Measurements from ENCODE around the gene PSKH1.

DNA sequence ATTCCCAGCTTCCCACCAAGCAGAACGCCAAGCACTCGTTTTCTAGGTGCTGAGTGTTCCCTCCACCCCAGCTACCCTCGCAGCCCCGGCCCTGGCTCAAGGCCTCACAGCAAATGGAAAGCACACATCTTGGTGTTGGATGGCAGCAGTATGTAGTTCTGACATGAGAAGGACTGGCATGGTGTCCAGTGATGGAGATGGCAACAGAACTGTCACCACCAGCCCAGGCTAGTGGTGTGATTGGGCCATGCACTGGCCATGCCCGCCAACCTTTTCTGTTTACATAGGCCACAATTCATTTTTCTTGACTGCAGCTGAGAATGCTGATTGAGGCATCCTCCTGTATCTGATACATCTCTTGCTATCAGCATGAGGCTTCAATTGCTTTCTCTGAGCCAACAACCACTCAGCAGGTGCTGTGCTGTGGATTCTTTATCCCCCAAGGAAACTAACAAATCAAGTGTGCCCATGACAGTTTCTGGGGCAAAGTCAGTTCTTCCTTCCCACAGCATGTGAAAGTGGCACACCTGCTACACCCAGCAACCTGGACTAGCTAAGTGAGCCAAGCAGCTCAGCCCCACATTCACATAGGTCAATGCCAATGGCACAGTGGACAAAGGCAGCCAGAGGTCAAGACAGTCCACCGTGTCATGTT, 71.5 kb downstream of the PSKH1 start:
- TF ChIP-seq POLR2A (IDR thresholded peaks at IDR 0.05) (no peak), POLR2AphosphoS5 (IDR thresholded peaks at IDR 0.05) (no peak)
- TF ChIP-seq, protein P1, sequence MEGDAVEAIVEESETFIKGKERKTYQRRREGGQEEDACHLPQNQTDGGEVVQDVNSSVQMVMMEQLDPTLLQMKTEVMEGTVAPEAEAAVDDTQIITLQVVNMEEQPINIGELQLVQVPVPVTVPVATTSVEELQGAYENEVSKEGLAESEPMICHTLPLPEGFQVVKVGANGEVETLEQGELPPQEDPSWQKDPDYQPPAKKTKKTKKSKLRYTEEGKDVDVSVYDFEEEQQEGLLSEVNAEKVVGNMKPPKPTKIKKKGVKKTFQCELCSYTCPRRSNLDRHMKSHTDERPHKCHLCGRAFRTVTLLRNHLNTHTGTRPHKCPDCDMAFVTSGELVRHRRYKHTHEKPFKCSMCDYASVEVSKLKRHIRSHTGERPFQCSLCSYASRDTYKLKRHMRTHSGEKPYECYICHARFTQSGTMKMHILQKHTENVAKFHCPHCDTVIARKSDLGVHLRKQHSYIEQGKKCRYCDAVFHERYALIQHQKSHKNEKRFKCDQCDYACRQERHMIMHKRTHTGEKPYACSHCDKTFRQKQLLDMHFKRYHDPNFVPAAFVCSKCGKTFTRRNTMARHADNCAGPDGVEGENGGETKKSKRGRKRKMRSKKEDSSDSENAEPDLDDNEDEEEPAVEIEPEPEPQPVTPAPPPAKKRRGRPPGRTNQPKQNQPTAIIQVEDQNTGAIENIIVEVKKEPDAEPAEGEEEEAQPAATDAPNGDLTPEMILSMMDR (IDR thresholded peaks at IDR 0.05): no peak

Data from suprapubic skin (tissue), 4 donors.